Neural progenitor cell (in vitro differentiated cells): ENCODE measurements around the gene PRKCA.

Experiments
- EZH2 ChIP-seq: fragments of 200-600 bp; sonication (generic); IDR thresholded peaks from 2 replicates; pipeline ENCODE4 v1.6.1; 2017; ENCODE audit warnings: antibody characterized with exemption, mild to moderate bottlenecking, moderate library complexity
- EZH2phosphoT487 ChIP-seq: fragments of 200-600 bp; sonication (generic); IDR thresholded peaks from 2 replicates; pipeline ENCODE4 v1.6.1; 2017; ENCODE audit warnings: antibody characterized with exemption
- TF ChIP-seq, protein P1 (sequence below): fragments of 200-600 bp; sonication (generic); IDR thresholded peaks from 2 replicates; pipeline ENCODE4 v1.5.1; 2017; ENCODE audit warnings: antibody characterized with exemption, mild to moderate bottlenecking

GRCh38 chr17:66524877-66525276, 222.5 kb downstream of the PRKCA start:
- TF ChIP-seq, protein P1, sequence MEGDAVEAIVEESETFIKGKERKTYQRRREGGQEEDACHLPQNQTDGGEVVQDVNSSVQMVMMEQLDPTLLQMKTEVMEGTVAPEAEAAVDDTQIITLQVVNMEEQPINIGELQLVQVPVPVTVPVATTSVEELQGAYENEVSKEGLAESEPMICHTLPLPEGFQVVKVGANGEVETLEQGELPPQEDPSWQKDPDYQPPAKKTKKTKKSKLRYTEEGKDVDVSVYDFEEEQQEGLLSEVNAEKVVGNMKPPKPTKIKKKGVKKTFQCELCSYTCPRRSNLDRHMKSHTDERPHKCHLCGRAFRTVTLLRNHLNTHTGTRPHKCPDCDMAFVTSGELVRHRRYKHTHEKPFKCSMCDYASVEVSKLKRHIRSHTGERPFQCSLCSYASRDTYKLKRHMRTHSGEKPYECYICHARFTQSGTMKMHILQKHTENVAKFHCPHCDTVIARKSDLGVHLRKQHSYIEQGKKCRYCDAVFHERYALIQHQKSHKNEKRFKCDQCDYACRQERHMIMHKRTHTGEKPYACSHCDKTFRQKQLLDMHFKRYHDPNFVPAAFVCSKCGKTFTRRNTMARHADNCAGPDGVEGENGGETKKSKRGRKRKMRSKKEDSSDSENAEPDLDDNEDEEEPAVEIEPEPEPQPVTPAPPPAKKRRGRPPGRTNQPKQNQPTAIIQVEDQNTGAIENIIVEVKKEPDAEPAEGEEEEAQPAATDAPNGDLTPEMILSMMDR = no peak
- TF ChIP-seq EZH2 (no peak), EZH2phosphoT487 (no peak)
